Hepatocyte (in vitro differentiated cells): ENCODE measurements around the gene PIGV. TPM values are rescaled to one million over a fixed set of nuclear protein-coding genes. Genes with fewer than 3 reads are reported as not detected.

ENCODE experiments used
- DNase-seq: peaks from one replicate; pipeline ENCODE4 v3.0.0-alpha.2; 2016; ENCODE audit warnings: low spot score
- H2AFZ ChIP-seq: fragments of 200-600 bp; sonication (generic); 2 replicates; pipeline ENCODE4 v1.6.0; 2016; ENCODE audit warnings: antibody characterized with exemption, mild to moderate bottlenecking
- H3K27ac ChIP-seq: fragments of 200-600 bp; sonication (generic); 2 replicates; pipeline ENCODE4 v1.5.1; 2016; ENCODE audit warnings: mild to moderate bottlenecking
- H3K27me3 ChIP-seq: fragments of 200-600 bp; sonication (generic); 2 replicates; pipeline ENCODE4 v1.6.1; 2016
- H3K36me3 ChIP-seq: fragments of 200-600 bp; sonication (generic); replicated peaks from 2 replicates; pipeline ENCODE4 v1.5.1; 2016; ENCODE audit warnings: low read depth; ENCODE audit not compliant: insufficient read depth
- H3K4me1 ChIP-seq: fragments of 200-600 bp; sonication (generic); 2 replicates; pipeline ENCODE4 v1.5.1; 2016; ENCODE audit warnings: mild to moderate bottlenecking, moderate library complexity; ENCODE audit not compliant: insufficient read depth
- H3K4me2 ChIP-seq: fragments of 200-600 bp; sonication (generic); 2 replicates; pipeline ENCODE4 v1.6.0; 2016
- H3K4me3 ChIP-seq: fragments of 200-600 bp; sonication (generic); 2 replicates; pipeline ENCODE4 v1.5.1; 2016; ENCODE audit warnings: mild to moderate bottlenecking
- H3K79me2 ChIP-seq: fragments of 200-600 bp; sonication (generic); 2 replicates; pipeline ENCODE4 v1.6.0; 2017; ENCODE audit warnings: mild to moderate bottlenecking
- H3K9me2 ChIP-seq: fragments of 200-600 bp; sonication (generic); replicated peaks from 2 replicates; pipeline ENCODE4 v1.6.0; 2017; ENCODE audit warnings: mild to moderate bottlenecking; ENCODE audit not compliant: insufficient read depth
- H3K9me3 ChIP-seq: fragments of 200-600 bp; sonication (generic); 2 replicates; pipeline ENCODE4 v1.5.1; 2016; ENCODE audit warnings: low read depth, mild to moderate bottlenecking
- H4K20me1 ChIP-seq: fragments of 200-600 bp; sonication (generic); 2 replicates; pipeline ENCODE4 v1.6.0; 2016; ENCODE audit warnings: mild to moderate bottlenecking; ENCODE audit not compliant: insufficient read depth, poor library complexity, severe bottlenecking
- CTCF ChIP-seq: fragments of 200-600 bp; sonication (generic); IDR thresholded peaks from 2 replicates; pipeline ENCODE4 v1.5.1; 2016; ENCODE audit warnings: antibody characterized with exemption, mild to moderate bottlenecking; ENCODE audit not compliant: poor library complexity
- EZH2 ChIP-seq: fragments of 200-600 bp; sonication (generic); IDR thresholded peaks from 2 replicates; pipeline ENCODE4 v1.6.1; 2016; ENCODE audit warnings: antibody characterized with exemption, mild to moderate bottlenecking, borderline replicate concordance
- EZH2phosphoT487 ChIP-seq: fragments of 200-600 bp; sonication (generic); IDR thresholded peaks from one replicate; pipeline ENCODE4 v1.6.1; 2018; ENCODE audit warnings: antibody characterized with exemption, mild to moderate bottlenecking, low read depth, moderate library complexity; ENCODE audit not compliant: unreplicated experiment, severe bottlenecking
- WGBS: methylation state at CpG from one replicate; pipeline ENCODE4 v1.1.6; 2016; ENCODE audit warnings: low lambda C conversion rate; ENCODE audit errors: missing lambda C conversion rate; 5-methylcytosine and 5-hydroxymethylcytosine counted together
- polyA plus RNA-seq: library from polyadenylated mRNA; unstranded; fragments of >200 nt; fragmentation: Nextera tagmentation; extraction: Ambion mirVana; gene quantifications from 2 replicates; pipeline ENCODE4 v1.2.1, GENCODE V29; 2016
- total RNA-seq: library from RNA; depleted of rRNA; stranded (reverse); fragments of >200 nt; gene quantifications from 2 replicates; pipeline ENCODE4 v1.2.3, GENCODE V29; 2014

PIGV gene
- total and polyA plus RNA-seq, 2 experiments from 2014 or later: 21.2 to 22.0 TPM

DNA sequence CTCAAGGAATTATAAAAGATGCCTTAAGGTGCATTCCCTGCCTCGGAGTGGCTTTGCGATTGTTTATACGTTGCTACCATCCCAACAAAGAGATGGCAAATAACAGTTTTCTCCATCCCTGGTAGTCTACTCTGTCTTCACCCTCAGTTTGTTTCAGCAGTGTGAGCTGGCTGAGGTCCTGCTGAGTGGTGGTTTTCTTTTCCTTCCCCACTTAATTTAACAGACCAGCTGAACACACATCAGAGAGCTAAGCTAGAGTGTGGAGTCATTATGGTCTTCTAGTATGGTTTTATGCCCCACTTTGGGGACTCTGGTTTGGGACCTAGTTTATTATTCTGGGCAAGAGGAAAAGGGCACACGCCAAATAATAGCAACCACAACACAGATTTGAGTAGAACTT lies 2.2 kb downstream of the PIGV start:
- H3K4me2 ChIP-seq: no peak overlapping the region
- WGBS: 69% methylated on average over 4 of the region's 4 CpGs
- no peaks in the 10 kb centered on the region for H3K36me3 ChIP-seq
- no peaks in the 10 kb centered on the region for H3K9me3 ChIP-seq
- DNase-seq: no peak
- no peak overlapping the region for H3K27ac ChIP-seq
- TF ChIP-seq EZH2phosphoT487: no peak
- TF ChIP-seq EZH2: no peak
- H3K27me3 ChIP-seq: no peaks in the 10 kb centered on the region
- no peak overlapping the region for H2AFZ ChIP-seq
- no peaks in the 10 kb centered on the region for H4K20me1 ChIP-seq
- no peak overlapping the region for H3K4me3 ChIP-seq
- H3K9me2 ChIP-seq: no peaks in the 10 kb centered on the region
- peaks cover 21% of the 10 kb centered on the region for H3K4me1 ChIP-seq
- H3K79me2 ChIP-seq: peaks cover 8% of the 10 kb centered on the region

- H3K9me2 ChIP-seq: no peaks in the 10 kb centered on the region
- 77% methylated on average over 5 of the region's 5 CpGs for WGBS
- H3K4me2 ChIP-seq: no peak overlapping the region
- H3K79me2 ChIP-seq: peaks cover 8% of the 10 kb centered on the region
- H3K9me3 ChIP-seq: no peaks in the 10 kb centered on the region
- TF ChIP-seq CTCF: no peak
- no peaks in the 10 kb centered on the region for H3K27me3 ChIP-seq
- no peak overlapping the region for H2AFZ ChIP-seq
- DNase-seq: no peak
- peaks cover 18% of the 10 kb centered on the region for H3K4me1 ChIP-seq
- H4K20me1 ChIP-seq: no peaks in the 10 kb centered on the region
- no peak overlapping the region for H3K27ac ChIP-seq
- H3K36me3 ChIP-seq: no peaks in the 10 kb centered on the region
- H3K4me3 ChIP-seq: no peak overlapping the region
Measured at GRCh38 chr1:26790551-26790953, 2.8 kb downstream of the PIGV start.

DNA sequence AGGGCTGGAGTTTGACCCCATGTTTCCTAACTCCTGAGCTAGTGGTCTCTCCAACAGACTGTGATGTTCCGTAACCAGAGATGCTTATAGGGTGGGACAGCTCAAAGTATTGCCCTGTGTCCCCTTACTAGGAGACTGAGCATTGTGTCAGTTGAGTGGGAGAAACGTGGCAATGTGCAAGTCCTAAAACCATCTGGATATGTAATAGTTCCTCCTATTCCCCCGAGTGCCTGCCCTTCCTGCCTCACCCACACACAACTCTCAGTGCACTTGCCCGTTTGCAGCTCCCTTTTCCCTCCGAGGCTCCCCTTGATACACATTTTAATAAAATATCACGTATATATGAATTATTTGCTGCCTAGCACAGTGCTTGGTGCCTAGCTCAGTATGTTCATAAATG lies 3.4 kb downstream of the PIGV start:
- no peaks in the 10 kb centered on the region for H3K9me3 ChIP-seq
- H3K79me2 ChIP-seq: peaks cover 8% of the 10 kb centered on the region
- DNase-seq: no peak
- H3K27ac ChIP-seq: no peak overlapping the region
- no peaks in the 10 kb centered on the region for H3K9me2 ChIP-seq
- TF ChIP-seq CTCF (no peak), EZH2phosphoT487 (no peak), EZH2 (no peak)
- no peak overlapping the region for H3K4me2 ChIP-seq
- WGBS: 85% methylated on average over 6 of the region's 6 CpGs
- H3K4me1 ChIP-seq: peaks cover 12% of the 10 kb centered on the region
- no peak overlapping the region for H3K4me3 ChIP-seq
- no peaks in the 10 kb centered on the region for H4K20me1 ChIP-seq
- no peaks in the 10 kb centered on the region for H3K27me3 ChIP-seq
- H2AFZ ChIP-seq: no peak overlapping the region
- H3K36me3 ChIP-seq: no peaks in the 10 kb centered on the region

- no peak for DNase-seq
- peaks cover 7% of the 10 kb centered on the region for H3K4me1 ChIP-seq
- H2AFZ ChIP-seq: no peak overlapping the region
- no peaks in the 10 kb centered on the region for H4K20me1 ChIP-seq
- 58% methylated on average over 3 of the region's 3 CpGs for WGBS
- H3K9me2 ChIP-seq: no peaks in the 10 kb centered on the region
- no peaks in the 10 kb centered on the region for H3K27me3 ChIP-seq
- H3K4me2 ChIP-seq: no peak overlapping the region
- no peak overlapping the region for H3K27ac ChIP-seq
- no peaks in the 10 kb centered on the region for H3K9me3 ChIP-seq
- peaks cover 8% of the 10 kb centered on the region for H3K79me2 ChIP-seq
- no peaks in the 10 kb centered on the region for H3K36me3 ChIP-seq
- TF ChIP-seq EZH2phosphoT487 (no peak), CTCF (no peak), EZH2 (no peak)
- no peak overlapping the region for H3K4me3 ChIP-seq
Measured at GRCh38 chr1:26791626-26792025, 3.9 kb downstream of the PIGV start.
